Aorta (tissue), 5 donors: ENCODE results near the gene NPPC. TPM values are rescaled to one million over a fixed set of nuclear protein-coding genes. Genes with fewer than 3 reads are reported as not detected.

Experiments
- ATAC-seq: fragments of 200-7000 bp; cut with Tn5 transposase; one replicate; pipeline ENCODE4 v1.9.1; 2022; ENCODE audit warnings: moderate library complexity; ENCODE audit not compliant: low FRiP score
- DNase-seq, 2 donors: peaks; one replicate each; pipeline ENCODE4 v3.0.0-alpha.2; 2020
- H3K27ac ChIP-seq, 2 donors: one replicate each; pipeline ENCODE4 v1.5.1; 2013; ENCODE audit warnings: low read length in 2 of 2, mild to moderate bottlenecking in 2 of 2, moderate library complexity in 2 of 2, control low read depth in 1 of 2, inconsistent platforms in 1 of 2, low read depth in 1 of 2
- H3K27me3 ChIP-seq, 2 donors: one replicate each; pipeline ENCODE4 v1.6.1; 2013; ENCODE audit warnings: control low read depth in 1 of 2, low read length in 1 of 2, mild to moderate bottlenecking in 1 of 2, moderate library complexity in 1 of 2; ENCODE audit not compliant: insufficient read depth in 2 of 2, control insufficient read depth in 1 of 2
- H3K36me3 ChIP-seq, 2 donors: one replicate each; pipeline ENCODE4 v1.6.1; 2013; ENCODE audit warnings: control low read depth in 1 of 2, low read length in 1 of 2, mild to moderate bottlenecking in 1 of 2; ENCODE audit not compliant: insufficient read depth in 2 of 2, control insufficient read depth in 1 of 2
- H3K4me1 ChIP-seq, 2 donors: one replicate each; pipeline ENCODE4 v1.6.1; 2013; ENCODE audit warnings: low read length in 2 of 2, control low read depth in 1 of 2, mild to moderate bottlenecking in 1 of 2, moderate library complexity in 1 of 2; ENCODE audit not compliant: insufficient read depth in 2 of 2, control insufficient read depth in 1 of 2
- H3K4me3 ChIP-seq, 2 donors: one replicate each; pipeline ENCODE4 v1.5.1; 2013; ENCODE audit warnings: low read length in 2 of 2, control low read depth in 1 of 2, mild to moderate bottlenecking in 1 of 2
- H3K9me3 ChIP-seq: one replicate; pipeline ENCODE4 v1.6.1; 2013; ENCODE audit warnings: mild to moderate bottlenecking, low read length; ENCODE audit not compliant: control insufficient read depth
- WGBS, 2 donors: extraction: QIAGEN DNeasy Blood & Tissue Kit; methylation state at CpG; one replicate each; pipeline ENCODE4 v1.1.7; 2013; 5-methylcytosine and 5-hydroxymethylcytosine counted together
- intact Hi-C, 2 donors: fragments of 100-400 bp; cut with DNase I; formaldehyde crosslinking; loops; one replicate each; pipeline versions ENCODE4 v1.14.2 to v1.15.0; 2022
- polyA plus RNA-seq, 2 donors: library from polyadenylated mRNA; stranded (reverse); fragments of 200-250 nt; gene quantifications; one replicate each; pipeline ENCODE4 v1.2.3, GENCODE V29; 2013
- total RNA-seq, 2 donors: library from RNA; stranded (reverse); fragmentation: NEBNext Ultra II Directional; extraction: Animal tissue kit (Norgen Biotek cat#: 25700); gene quantifications; one replicate each; pipeline ENCODE4 v1.2.1, GENCODE V29; 2021
- donor health status: healthy with polysubstance abuse.
- donor health status: Bipolar disorder and iron deficiency.
- donor health status: DM: no; HTN: no; CAD: no.
- donor health status: DM: no; HTN: no; CAD: no.
- donor health status: DM: yes; HTN: yes; CAD: no.

Gene NPPC
- total and polyA plus RNA-seq, 4 donors = 0.36 to 0.88 (median 0.49) TPM; not detected in 1

DNA sequence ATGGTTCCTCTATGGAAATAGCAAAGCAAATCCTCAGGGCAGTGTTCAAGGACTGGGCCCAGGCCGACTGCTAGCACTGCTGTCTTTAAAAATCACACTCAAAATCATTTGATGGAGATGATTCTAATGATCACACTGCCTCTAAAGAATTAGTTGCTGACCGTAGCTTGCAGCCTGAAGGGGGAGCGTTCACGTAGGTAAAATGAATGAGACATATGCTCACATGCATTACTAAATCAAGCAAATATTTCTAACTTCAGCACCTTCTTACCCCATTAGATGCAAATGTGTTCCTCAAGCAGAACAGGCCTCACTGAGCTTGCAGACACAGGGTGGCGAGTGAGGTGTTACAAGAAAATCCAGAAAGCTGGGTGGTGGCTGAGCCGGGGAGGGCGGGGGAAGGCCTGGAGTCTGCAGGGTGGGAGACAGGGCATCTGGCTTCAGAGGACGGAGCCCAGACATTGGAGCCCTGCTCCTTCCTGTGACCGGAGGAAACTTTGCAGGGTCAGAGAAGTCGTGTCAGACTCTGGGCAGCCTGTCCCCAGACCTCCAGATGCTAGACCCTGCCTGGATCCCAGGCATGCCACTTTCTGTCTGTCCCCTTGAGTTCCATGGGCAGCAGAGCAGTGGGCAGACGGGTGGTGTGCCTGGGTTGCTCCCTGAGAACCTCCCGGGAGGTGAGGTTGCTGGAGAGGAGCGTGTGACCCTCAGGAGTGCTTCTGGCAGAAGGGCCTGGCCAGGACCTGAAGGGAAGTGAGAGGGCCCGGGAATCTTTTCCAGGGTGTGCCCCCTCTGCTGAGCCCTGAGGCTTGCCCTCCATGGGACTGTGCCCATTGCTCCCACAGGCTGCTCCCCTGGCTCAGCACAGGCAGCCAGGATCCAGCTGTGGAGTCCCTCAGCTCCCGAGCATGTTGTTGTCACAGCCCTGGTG, 7.1 kb upstream of the NPPC start:
- H3K4me1 ChIP-seq = no peaks in the 10 kb centered on the region
- WGBS, 2 donors = 87 to 92% methylated on average over 15 of the region's 15 CpGs
- no peaks in the 10 kb centered on the region for H3K36me3 ChIP-seq
- DNase-seq (no peak), ATAC-seq (no peak)
- no peaks in the 10 kb centered on the region for H3K9me3 ChIP-seq
- H3K4me3 ChIP-seq = no peak overlapping the region
- H3K27ac ChIP-seq = no peak overlapping the region
- H3K27me3 ChIP-seq = no peaks in the 10 kb centered on the region
- intact Hi-C loops = no loop called here

- no peaks in the 10 kb centered on the region for H3K27me3 ChIP-seq
- no peak for DNase-seq
- intact Hi-C loops = no loop called here
- H3K27ac ChIP-seq = no peak overlapping the region
- H3K4me1 ChIP-seq = no peaks in the 10 kb centered on the region
- no peaks in the 10 kb centered on the region for H3K36me3 ChIP-seq
- no peaks in the 10 kb centered on the region for H3K9me3 ChIP-seq
- no peak for ATAC-seq
- 81 to 89% methylated on average over 3 of the region's 3 CpGs for whole genome bisulfite sequencing, 2 donors
- H3K4me3 ChIP-seq = no peak overlapping the region
These were observed 6.4 kb upstream of the NPPC start for GRCh38 chr2:231932711-231932970.

GRCh38 chr2:231931481-231931915, 5.3 kb upstream of the NPPC start:
- no peak for ATAC-seq
- 87 to 90% methylated on average over 7 of the region's 7 CpGs for WGBS, 2 donors
- H3K9me3 ChIP-seq = no peaks in the 10 kb centered on the region
- H3K27ac ChIP-seq = no peak overlapping the region
- no peaks in the 10 kb centered on the region for H3K27me3 ChIP-seq
- H3K36me3 ChIP-seq = no peaks in the 10 kb centered on the region
- no peak for DNase-seq
- no peaks in the 10 kb centered on the region for H3K4me1 ChIP-seq
- intact Hi-C loops = no loop called here
- H3K4me3 ChIP-seq = no peak overlapping the region

GRCh38 chr2:231930593-231931281, 4.5 kb upstream of the NPPC start:
- H3K4me1 ChIP-seq = no peaks in the 10 kb centered on the region
- no peak overlapping the region for H3K4me3 ChIP-seq
- DNase-seq = peak in 1 of 2 donors; percentile 51
- intact Hi-C loops = no loop called here
- H3K27ac ChIP-seq = no peak overlapping the region
- no peaks in the 10 kb centered on the region for H3K36me3 ChIP-seq
- no peak for ATAC-seq
- H3K27me3 ChIP-seq = no peaks in the 10 kb centered on the region
- H3K9me3 ChIP-seq = no peaks in the 10 kb centered on the region
- WGBS, 2 donors = 23 to 27% methylated on average over 8 of the region's 8 CpGs

- H3K9me3 ChIP-seq = no peaks in the 10 kb centered on the region
- DNase-seq = peak in 1 of 2 donors; percentile 72
- H3K4me1 ChIP-seq = no peaks in the 10 kb centered on the region
- intact Hi-C loops = loop anchor here (5.0 to 10.0 kb wide), 3 partner anchors 212 to 397 kb away; no protein-coding TSS in a partner anchor
- no peaks in the 10 kb centered on the region for H3K27me3 ChIP-seq
- H3K4me3 ChIP-seq = no peak overlapping the region
- ATAC-seq = no peak
- WGBS, 2 donors = 43 to 49% methylated on average over 11 of the region's 11 CpGs
- no peak overlapping the region for H3K27ac ChIP-seq
- H3K36me3 ChIP-seq = no peaks in the 10 kb centered on the region
These were observed 3.9 kb upstream of the NPPC start for GRCh38 chr2:231929961-231930592.

- peak in 1 of 2 donors; percentile 9 for DNase-seq
- H3K4me1 ChIP-seq = no peaks in the 10 kb centered on the region
- no peaks in the 10 kb centered on the region for H3K9me3 ChIP-seq
- ATAC-seq = no peak
- no peaks in the 10 kb centered on the region for H3K27me3 ChIP-seq
- H3K27ac ChIP-seq = no peak overlapping the region
- H3K36me3 ChIP-seq = no peaks in the 10 kb centered on the region
- intact Hi-C loops = loop anchor here (5.0 to 10.0 kb wide), 3 partner anchors 213 to 398 kb away; no protein-coding TSS in a partner anchor
- H3K4me3 ChIP-seq = no peak overlapping the region
- WGBS, 2 donors = 90 to 94% methylated on average over 11 of the region's 11 CpGs
These were observed 2.9 kb upstream of the NPPC start for GRCh38 chr2:231928901-231929725.

- ATAC-seq (no peak), DNase-seq (peak; percentile 10 to 62)
- intact Hi-C loops = loop anchor here (5.0 to 10.0 kb wide), 3 partner anchors 214 to 399 kb away; no protein-coding TSS in a partner anchor
- Histone ChIP-seq H3K4me3 (no peak overlapping the region), H3K4me1 (no peaks in the 10 kb centered on the region), H3K27me3 (peaks cover 0 to 2% of the 10 kb centered on the region in 2 donors), H3K9me3 (no peaks in the 10 kb centered on the region), H3K27ac (no peak overlapping the region), H3K36me3 (no peaks in the 10 kb centered on the region)
- WGBS, 2 donors = 82 to 86% methylated on average over 5 of the region's 5 CpGs
These were observed 2.3 kb upstream of the NPPC start for GRCh38 chr2:231928481-231928880.

DNA sequence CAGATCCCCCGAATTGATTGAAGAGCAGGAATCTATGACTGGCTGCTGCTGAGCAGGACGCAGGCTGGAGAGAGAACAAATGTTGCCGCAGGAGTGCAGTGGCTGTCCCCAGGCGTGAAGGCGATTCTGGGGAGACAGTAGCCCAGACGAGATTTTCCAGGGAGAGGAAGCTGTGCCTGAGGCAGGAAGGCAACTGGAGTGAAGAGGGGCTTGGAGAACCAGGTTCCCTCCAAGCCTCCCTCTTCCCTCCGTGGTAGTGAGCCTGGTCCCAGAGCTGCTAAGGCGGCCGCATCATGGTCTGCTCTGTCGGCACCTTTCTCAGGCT, 1.3 kb upstream of the NPPC start:
- DNase-seq (peak in 1 of 2 donors; percentile 23), ATAC-seq (no peak)
- H3K36me3 ChIP-seq = no peaks in the 10 kb centered on the region
- H3K27ac ChIP-seq = no peak overlapping the region
- H3K9me3 ChIP-seq = no peaks in the 10 kb centered on the region
- intact Hi-C loops = loop anchor here (5.0 to 10.0 kb wide), 3 partner anchors 215 to 400 kb away; no protein-coding TSS in a partner anchor
- no peak overlapping the region for H3K4me3 ChIP-seq
- H3K27me3 ChIP-seq = peaks cover 0 to 2% of the 10 kb centered on the region in 2 donors
- WGBS, 2 donors = 59 to 60% methylated on average over 10 of the region's 10 CpGs
- no peaks in the 10 kb centered on the region for H3K4me1 ChIP-seq
